AG04449 (cell line): ENCODE data around the gene NPFFR2.
"Not testable (repeated sequence)": the region's sequence is repeated elsewhere in the genome, so short reads cannot be mapped to it uniquely, and the experiment has no call there.

Experiments used
- CTCF ChIA-PET: fragments of 350-600 bp; formaldehyde crosslinking; extraction: SDS; loops from one replicate; lab custom pipeline; 2021; ENCODE audit warnings: antibody characterized with exemption; lab: Yijun Ruan, JAX
- POLR2A ChIA-PET: fragments of 400-600, 350-600 bp; formaldehyde crosslinking; extraction: SDS; loops from one replicate; lab custom pipeline; 2020; ENCODE audit warnings: antibody characterized with exemption, inconsistent platforms; lab: Yijun Ruan, JAX
- DNase-seq: peaks from one replicate; pipeline ENCODE4 v3.0.0-alpha.2; 2010; ENCODE audit warnings: low read depth, low spot score
- H3K4me3 ChIP-seq: 2 replicates; pipeline ENCODE4 v1.5.1; 2011; ENCODE audit warnings: low read depth, mild to moderate bottlenecking, control low read depth, low read length
- TF ChIP-seq, protein P1 (sequence below): IDR thresholded peaks from one replicate; pipeline ENCODE4 v1.5.1; 2011; ENCODE audit warnings: mild to moderate bottlenecking, moderate library complexity, low read length, control low read depth, inconsistent platforms; ENCODE audit not compliant: insufficient read depth; ENCODE audit errors: missing control alignments

The NPFFR2 gene

GRCh38 chr4:72119946-72120345 lies 88.1 kb downstream of the NPFFR2 start:
- ChIA-PET CTCF (no interaction called here), POLR2A (no interaction called here)
- TF ChIP-seq, protein P1, sequence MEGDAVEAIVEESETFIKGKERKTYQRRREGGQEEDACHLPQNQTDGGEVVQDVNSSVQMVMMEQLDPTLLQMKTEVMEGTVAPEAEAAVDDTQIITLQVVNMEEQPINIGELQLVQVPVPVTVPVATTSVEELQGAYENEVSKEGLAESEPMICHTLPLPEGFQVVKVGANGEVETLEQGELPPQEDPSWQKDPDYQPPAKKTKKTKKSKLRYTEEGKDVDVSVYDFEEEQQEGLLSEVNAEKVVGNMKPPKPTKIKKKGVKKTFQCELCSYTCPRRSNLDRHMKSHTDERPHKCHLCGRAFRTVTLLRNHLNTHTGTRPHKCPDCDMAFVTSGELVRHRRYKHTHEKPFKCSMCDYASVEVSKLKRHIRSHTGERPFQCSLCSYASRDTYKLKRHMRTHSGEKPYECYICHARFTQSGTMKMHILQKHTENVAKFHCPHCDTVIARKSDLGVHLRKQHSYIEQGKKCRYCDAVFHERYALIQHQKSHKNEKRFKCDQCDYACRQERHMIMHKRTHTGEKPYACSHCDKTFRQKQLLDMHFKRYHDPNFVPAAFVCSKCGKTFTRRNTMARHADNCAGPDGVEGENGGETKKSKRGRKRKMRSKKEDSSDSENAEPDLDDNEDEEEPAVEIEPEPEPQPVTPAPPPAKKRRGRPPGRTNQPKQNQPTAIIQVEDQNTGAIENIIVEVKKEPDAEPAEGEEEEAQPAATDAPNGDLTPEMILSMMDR = no peak
- no peak for DNase-seq
- H3K4me3 ChIP-seq = no peak overlapping the region

GRCh38 chr4:72128741-72129140 lies 96.9 kb downstream of the NPFFR2 start:
- TF ChIP-seq, protein P1 = no peak
- DNase-seq = no peak
- POLR2A ChIA-PET = no interaction called here
- CTCF ChIA-PET = no interaction called here
- no peak overlapping the region for H3K4me3 ChIP-seq

DNA sequence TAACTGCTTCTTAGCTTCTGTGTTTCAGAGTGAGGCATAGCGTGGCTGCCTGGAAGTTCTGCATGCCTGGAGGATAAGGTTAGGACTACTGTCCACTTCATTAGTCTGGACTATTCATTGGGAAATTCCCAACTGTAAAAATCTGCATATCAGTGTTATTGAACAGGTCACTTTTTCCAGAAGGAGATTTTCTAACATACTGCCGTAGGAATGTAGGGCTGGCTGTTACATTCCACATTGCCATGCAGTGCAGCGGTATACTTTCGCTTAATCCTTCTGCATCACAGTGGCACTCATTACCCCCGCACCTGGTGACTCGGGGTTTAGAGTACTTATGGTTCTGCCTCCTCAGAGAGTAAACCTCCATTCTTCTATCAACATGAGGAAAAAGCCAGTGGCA lies 104.6 kb downstream of the NPFFR2 start:
- ChIA-PET POLR2A (no interaction called here), CTCF (no interaction called here)
- TF ChIP-seq, protein P1 = no peak
- DNase-seq = no peak
- H3K4me3 ChIP-seq = no peak overlapping the region

DNA sequence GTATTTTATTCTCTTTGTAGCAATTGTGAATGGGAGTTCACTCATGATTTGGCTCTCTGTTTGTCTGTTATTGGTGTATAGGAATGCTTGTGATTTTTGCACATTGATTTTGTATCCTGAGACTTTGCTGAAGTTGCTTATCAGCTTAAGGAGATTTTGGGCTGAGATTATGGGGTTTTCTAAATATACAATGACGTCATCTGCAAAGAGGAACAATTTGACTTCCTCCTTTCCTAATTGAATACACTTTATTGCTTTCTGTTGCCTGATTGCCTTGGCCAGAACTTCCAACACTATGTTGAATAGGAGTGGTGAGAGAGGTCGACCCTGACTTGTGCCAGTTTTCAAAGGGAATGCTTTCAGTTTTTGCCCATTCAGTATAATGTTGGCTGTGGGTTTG lies 108.2 kb downstream of the NPFFR2 start:
- H3K4me3 ChIP-seq, CTCF ChIA-PET: not testable (repeated sequence)

GRCh38 chr4:72144241-72144640 lies 112.4 kb downstream of the NPFFR2 start:
- ChIA-PET POLR2A (no interaction called here), CTCF (no interaction called here)
- H3K4me3 ChIP-seq = no peak overlapping the region
- DNase-seq = no peak
- TF ChIP-seq, protein P1 = no peak

More for the DNA sequence above, 108.2 kb downstream of the NPFFR2 start:
- DNase-seq, POLR2A ChIA-PET: not testable (repeated sequence)

- CTCF ChIA-PET = no interaction called here
Observed at GRCh38 chr4:72152731-72153130, 120.9 kb downstream of the NPFFR2 start.

DNA sequence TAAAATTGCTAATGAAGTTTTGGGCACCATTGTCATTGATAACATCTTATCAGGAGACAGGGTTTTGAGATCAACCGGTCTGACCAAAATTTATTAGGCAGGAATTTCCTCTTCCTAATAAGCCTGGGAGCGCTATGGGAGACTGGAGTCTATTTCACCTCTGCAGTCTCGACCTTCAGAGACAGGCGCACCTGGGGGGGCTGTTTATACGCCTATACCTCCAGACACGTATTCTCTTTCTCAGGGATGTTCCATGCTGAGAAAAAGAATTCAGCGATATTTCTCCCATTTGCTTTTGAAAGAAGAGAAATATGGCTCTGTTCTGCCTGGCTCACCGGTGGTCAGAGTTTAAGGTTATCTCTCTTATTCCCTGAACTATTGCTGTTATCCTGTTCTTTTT lies 121.8 kb downstream of the NPFFR2 start:
- DNase-seq, H3K4me3 ChIP-seq, POLR2A ChIA-PET, CTCF ChIA-PET: not testable (repeated sequence)

More at GRCh38 chr4:72152731-72153130, 120.9 kb downstream of the NPFFR2 start:
- TF ChIP-seq, protein P1 = no peak
- H3K4me3 ChIP-seq = no peak overlapping the region
- POLR2A ChIA-PET = no interaction called here
- no peak for DNase-seq

DNA sequence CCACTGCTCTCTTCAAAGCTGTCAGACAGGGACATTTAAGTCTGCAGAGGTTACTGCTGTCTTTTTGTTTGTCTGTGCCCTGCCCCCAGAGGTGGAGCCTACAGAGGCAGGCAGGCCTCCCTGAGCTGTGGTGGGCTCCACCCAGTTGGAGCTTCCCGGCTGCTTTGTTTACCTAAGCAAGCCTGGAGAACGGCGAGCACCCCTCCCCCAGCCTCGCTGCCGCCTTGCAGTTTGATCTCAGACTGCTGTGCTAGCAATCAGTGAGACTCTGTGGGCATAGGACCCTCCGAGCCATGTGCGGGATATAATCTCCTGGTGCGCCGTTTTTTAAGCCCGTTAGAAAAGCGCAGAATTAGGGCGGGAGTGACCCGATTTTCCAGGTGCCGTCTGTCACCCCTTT lies 137.5 kb downstream of the NPFFR2 start:
- CTCF ChIA-PET, DNase-seq, H3K4me3 ChIP-seq, POLR2A ChIA-PET: not testable (repeated sequence)
